Epithelial cell of esophagus (primary cell): Measurements from ENCODE around the gene ABCD1.
A peak's percentile ranks its signal among the peaks of the same experiment; 100 is the strongest.
"Not testable (repeated sequence)": the region's sequence is repeated elsewhere in the genome, so short reads cannot be mapped to it uniquely, and the experiment has no call there.

Source experiments
- DNase-seq: peaks from one replicate; pipeline ENCODE4 v3.0.0; 2010; ENCODE audit warnings: low read depth
- H3K4me3 ChIP-seq: 2 replicates; pipeline ENCODE4 v1.5.1; 2011; ENCODE audit warnings: mild to moderate bottlenecking, low read length, control low read depth
- CTCF ChIP-seq: IDR thresholded peaks from 2 replicates; pipeline ENCODE4 v1.5.1; 2011; ENCODE audit warnings: low read depth, mild to moderate bottlenecking, low read length, control low read depth, inconsistent platforms; ENCODE audit not compliant: insufficient read depth; ENCODE audit errors: missing control alignments

The ABCD1 gene

GRCh38 chrX:153724252-153725038, at the start of gene ABCD1, which contains the start of gene BCAP31:
Gene ABCD1, plus strand, starts transcription at chrX:153724856. Its CDS starts 411 bp downstream, at chrX:153725267.
Gene BCAP31, minus strand, starts transcription at chrX:153724387. Its CDS starts 1,143 bp downstream, at chrX:153723244.
- H3K4me3 ChIP-seq = peak within 1 kb of the TSS; percentile 63
- peak; percentile 84 for DNase-seq
- TF ChIP-seq CTCF = no peak

- TF ChIP-seq CTCF = no peak
- DNase-seq = no peak
- H3K4me3 ChIP-seq = no peak overlapping the region
Observed at GRCh38 chrX:153681175-153681574, 43.5 kb upstream of the ABCD1 start.

- DNase-seq, H3K4me3 ChIP-seq: not testable (repeated sequence)
Observed at GRCh38 chrX:153683486-153683885, 41.2 kb upstream of the ABCD1 start.

- TF ChIP-seq CTCF = no peak
- no peak for DNase-seq
Observed at GRCh38 chrX:153684467-153685155, 40.0 kb upstream of the ABCD1 start.

GRCh38 chrX:153685156-153685536, 39.5 kb upstream of the ABCD1 start:
- TF ChIP-seq CTCF = no peak
- no peak overlapping the region for H3K4me3 ChIP-seq
- DNase-seq = no peak

More at GRCh38 chrX:153684467-153685155, 40.0 kb upstream of the ABCD1 start:
- no peak overlapping the region for H3K4me3 ChIP-seq

- TF ChIP-seq CTCF = no peak
- no peak for DNase-seq
- no peak overlapping the region for H3K4me3 ChIP-seq
Observed at GRCh38 chrX:153685751-153686696, 38.6 kb upstream of the ABCD1 start.

GRCh38 chrX:153686711-153687110, 37.9 kb upstream of the ABCD1 start:
- no peak for DNase-seq
- TF ChIP-seq CTCF = no peak
- H3K4me3 ChIP-seq = no peak overlapping the region
